Keratinocyte (primary cell): ENCODE data around the gene DCT. TPM values are rescaled to one million over a fixed set of nuclear protein-coding genes. Genes with fewer than 3 reads are reported as not detected.

Experiments used
- DNase-seq: peaks from one replicate; pipeline ENCODE4 v3.0.0-alpha.2; 2011; ENCODE audit warnings: low read depth, missing footprints, low spot score
- FAIRE-seq: peaks from 2 replicates; lab custom pipeline; 2011; peaks lifted over from hg19 to GRCh38; lab: Jason Lieb, UNC
- H2AFZ ChIP-seq: 2 replicates; pipeline ENCODE4 v1.6.0; 2012; ENCODE audit warnings: low read length, control low read depth, inconsistent platforms; ENCODE audit not compliant: control insufficient read depth
- H3K27ac ChIP-seq: 2 replicates; pipeline ENCODE4 v1.5.1; 2011; ENCODE audit warnings: low read length; ENCODE audit not compliant: control insufficient read depth, insufficient read depth
- H3K27me3 ChIP-seq: 3 replicates; pipeline ENCODE4 v1.6.0; 2011; ENCODE audit warnings: low read length; ENCODE audit not compliant: control insufficient read depth, insufficient read depth; ENCODE audit errors: extremely low read depth
- H3K36me3 ChIP-seq, 2 experiments: 2 replicates in 1 of 2; 3 replicates in 1 of 2; pipeline ENCODE4 v1.5.1; 2011; ENCODE audit warnings: low read length in 2 of 2, mild to moderate bottlenecking in 1 of 2; ENCODE audit not compliant: control insufficient read depth in 2 of 2, insufficient read depth in 2 of 2; ENCODE audit errors: extremely low read depth in 1 of 2
- H3K4me1 ChIP-seq: 3 replicates; pipeline ENCODE4 v1.5.1; 2011; ENCODE audit warnings: low read length; ENCODE audit not compliant: control insufficient read depth, insufficient read depth; ENCODE audit errors: extremely low read depth
- H3K4me2 ChIP-seq: 3 replicates; pipeline ENCODE4 v1.6.0; 2011; ENCODE audit warnings: low read depth, low read length; ENCODE audit not compliant: control insufficient read depth, insufficient read depth; ENCODE audit errors: extremely low read depth
- H3K4me3 ChIP-seq, 3 experiments: fragments of 200-600 bp in 1 of 3; sonication (generic) in 1 of 3; 2 replicates in 2 of 3; 3 replicates in 1 of 3; pipeline ENCODE4 v1.5.1; 2011 to 2016; ENCODE audit warnings: low read length in 3 of 3, mild to moderate bottlenecking in 3 of 3, control low read depth in 2 of 3, inconsistent platforms in 1 of 3, low read depth in 1 of 3, mixed read lengths in 1 of 3, mixed run types in 1 of 3, moderate library complexity in 1 of 3; ENCODE audit not compliant: control insufficient read depth in 2 of 3, insufficient read depth in 2 of 3; ENCODE audit errors: extremely low read depth in 1 of 3
- H3K79me2 ChIP-seq: 2 replicates; pipeline ENCODE4 v1.6.0; 2012; ENCODE audit warnings: low read length; ENCODE audit not compliant: control insufficient read depth, insufficient read depth
- H3K9ac ChIP-seq: 3 replicates; pipeline ENCODE4 v1.6.0; 2011; ENCODE audit warnings: low read length; ENCODE audit not compliant: control insufficient read depth, insufficient read depth; ENCODE audit errors: extremely low read depth
- H3K9me1 ChIP-seq: 3 replicates; pipeline ENCODE4 v1.6.0; 2011; ENCODE audit warnings: low read length; ENCODE audit not compliant: control insufficient read depth, insufficient read depth; ENCODE audit errors: extremely low read depth
- H3K9me3 ChIP-seq: 2 replicates; pipeline ENCODE4 v1.5.1; 2012; ENCODE audit warnings: low read depth, low read length; ENCODE audit not compliant: control insufficient read depth
- H4K20me1 ChIP-seq: 3 replicates; pipeline ENCODE4 v1.6.0; 2011; ENCODE audit warnings: low read length; ENCODE audit not compliant: control insufficient read depth, insufficient read depth; ENCODE audit errors: extremely low read depth
- CTCF ChIP-seq, 3 experiments: IDR thresholded peaks in 1 of 3; conservative IDR thresholded peaks in 1 of 3; optimal IDR thresholded peaks in 1 of 3; 2 replicates in 2 of 3; 3 replicates in 1 of 3; pipeline versions ENCODE3 to v1.5.1; 2011; ENCODE audit warnings: low read length in 3 of 3, mild to moderate bottlenecking in 3 of 3, moderate library complexity in 2 of 3, control low read depth in 1 of 3, inconsistent platforms in 1 of 3; ENCODE audit not compliant: insufficient read depth in 2 of 3; ENCODE audit errors: extremely low read depth in 1 of 3
- EZH2 ChIP-seq: IDR thresholded peaks from one replicate; pipeline ENCODE4 v1.6.1; 2012; ENCODE audit warnings: inconsistent platforms, mild to moderate bottlenecking, low read length, moderate library complexity
- dilution Hi-C: fragments of 300-500 bp; cut with MboI; formaldehyde crosslinking; loops from one replicate; pipeline ENCODE4 v1.7.0; 2020; ENCODE audit warnings: low sequenced_read_pairs; ENCODE audit not compliant: extremely low pct_ligation_motif_present
- polyA plus RNA-seq, 5 experiments: library from polyadenylated mRNA; depleted of rRNA in 3 of 5; stranded (reverse) in 3 of 5; stranded (forward) in 1 of 5; unstranded in 1 of 5; fragments of >200 nt; gene quantifications; 1 replicate in 1 of 5; 2 replicates in 3 of 5; 3 replicates in 1 of 5; pipeline versions ENCODE4 v1.2.1 to v1.2.3, GENCODE V29; 2011 to 2012; ENCODE audit warnings: missing spikeins in 2 of 5, low read depth in 1 of 5, low replicate concordance in 1 of 5

The DCT gene
- polyA plus RNA-seq, 1 donor (not counting 4 experiments of a cell fraction or from before 2014, with no cell fraction given) = 0.04 TPM

GRCh38 chr13:94470126-94470525 lies 9.4 kb downstream of the DCT start:
- TF ChIP-seq EZH2 (no peak), CTCF (optimal IDR thresholded peaks at IDR 0.05 in 1 of 3, IDR thresholded peaks at IDR 0.05 in 1 of 3, conservative IDR thresholded peaks at IDR 0.05 in 1 of 3; ENCODE audit: extremely low read depth in 1 of 3, insufficient read depth in 2 of 3, low read length in 3 of 3) (no peak)
- no peaks in the 10 kb centered on the region for H3K36me3 ChIP-seq
- DNase-seq (no peak), FAIRE-seq (no peak)
- H3K27me3 ChIP-seq = no peaks in the 10 kb centered on the region
- no peak overlapping the region for H3K4me3 ChIP-seq
- no peak overlapping the region for H3K9ac ChIP-seq
- dilution Hi-C loops = no loop called here
- no peak overlapping the region for H3K4me2 ChIP-seq
- no peaks in the 10 kb centered on the region for H3K4me1 ChIP-seq
- no peak overlapping the region for H3K27ac ChIP-seq
- no peaks in the 10 kb centered on the region for H4K20me1 ChIP-seq
- H3K79me2 ChIP-seq = no peaks in the 10 kb centered on the region
- H2AFZ ChIP-seq = no peak overlapping the region
- H3K9me3 ChIP-seq = no peaks in the 10 kb centered on the region
- H3K9me1 ChIP-seq = no peaks in the 10 kb centered on the region

- DNase-seq = no peak
- no peak overlapping the region for H3K9ac ChIP-seq
- no peak overlapping the region for H3K4me3 ChIP-seq
- no peaks in the 10 kb centered on the region for H3K36me3 ChIP-seq
- H3K79me2 ChIP-seq = no peaks in the 10 kb centered on the region
- H2AFZ ChIP-seq = no peak overlapping the region
- no peak for FAIRE-seq
- H3K27ac ChIP-seq = no peak overlapping the region
- dilution Hi-C loops = no loop called here
- no peaks in the 10 kb centered on the region for H4K20me1 ChIP-seq
- TF ChIP-seq EZH2 (no peak), CTCF (optimal IDR thresholded peaks at IDR 0.05 in 1 of 3, IDR thresholded peaks at IDR 0.05 in 1 of 3, conservative IDR thresholded peaks at IDR 0.05 in 1 of 3; ENCODE audit: extremely low read depth in 1 of 3, insufficient read depth in 2 of 3, low read length in 3 of 3) (no peak)
- no peaks in the 10 kb centered on the region for H3K4me1 ChIP-seq
- no peaks in the 10 kb centered on the region for H3K9me3 ChIP-seq
- no peaks in the 10 kb centered on the region for H3K27me3 ChIP-seq
- H3K4me2 ChIP-seq = no peak overlapping the region
- H3K9me1 ChIP-seq = no peaks in the 10 kb centered on the region
Observed at GRCh38 chr13:94464771-94465170, 14.7 kb downstream of the DCT start.
